ENCODE results near the gene TPRX1. TPM values are rescaled to one million over a fixed set of nuclear protein-coding genes. Genes with fewer than 3 reads are reported as not detected.

The TPRX1 gene, protein sequence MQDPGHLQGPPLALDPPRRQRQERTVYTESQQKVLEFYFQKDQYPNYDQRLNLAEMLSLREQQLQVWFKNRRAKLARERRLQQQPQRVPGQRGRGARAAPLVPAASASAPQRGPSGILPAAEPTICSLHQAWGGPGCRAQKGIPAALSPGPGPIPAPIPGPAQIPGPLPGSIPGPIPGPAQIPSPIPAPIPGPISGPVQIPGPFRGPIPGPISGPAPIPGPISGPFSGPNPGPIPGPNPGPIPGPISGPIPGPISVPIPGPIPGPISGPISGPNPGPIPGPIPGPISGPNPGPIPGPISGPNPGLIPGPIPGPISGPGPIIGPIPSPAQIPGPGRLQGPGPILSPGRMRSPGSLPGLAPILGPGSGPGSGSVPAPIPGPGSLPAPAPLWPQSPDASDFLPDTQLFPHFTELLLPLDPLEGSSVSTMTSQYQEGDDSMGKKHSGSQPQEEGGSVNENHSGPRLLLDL
- total RNA-seq, result not detected in 2 replicates

DNA sequence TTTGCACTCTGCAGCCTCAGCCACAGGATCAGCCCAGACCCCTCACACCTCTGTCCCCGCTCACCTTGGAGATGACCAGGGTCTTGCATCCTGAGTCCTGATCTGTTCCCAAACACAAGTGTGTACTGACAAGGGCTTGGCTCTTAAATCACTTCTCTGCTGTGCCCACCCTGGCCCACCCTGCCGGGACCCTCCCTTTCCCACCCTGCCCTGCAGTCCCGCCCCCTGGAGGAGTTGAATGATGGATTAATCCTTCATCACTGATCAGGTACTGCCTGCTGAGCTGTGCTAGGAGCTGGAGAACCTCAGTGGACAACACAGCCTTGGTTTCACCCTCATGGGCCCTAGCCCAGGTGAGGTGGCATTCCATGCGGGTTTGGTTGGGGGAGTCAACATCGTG lies at the start of gene TPRX1:
TPRX1 (minus strand) TSS at position 101 of the 400 bp plus-strand sequence; CDS start at position 89, 12 bp downstream.

DNA sequence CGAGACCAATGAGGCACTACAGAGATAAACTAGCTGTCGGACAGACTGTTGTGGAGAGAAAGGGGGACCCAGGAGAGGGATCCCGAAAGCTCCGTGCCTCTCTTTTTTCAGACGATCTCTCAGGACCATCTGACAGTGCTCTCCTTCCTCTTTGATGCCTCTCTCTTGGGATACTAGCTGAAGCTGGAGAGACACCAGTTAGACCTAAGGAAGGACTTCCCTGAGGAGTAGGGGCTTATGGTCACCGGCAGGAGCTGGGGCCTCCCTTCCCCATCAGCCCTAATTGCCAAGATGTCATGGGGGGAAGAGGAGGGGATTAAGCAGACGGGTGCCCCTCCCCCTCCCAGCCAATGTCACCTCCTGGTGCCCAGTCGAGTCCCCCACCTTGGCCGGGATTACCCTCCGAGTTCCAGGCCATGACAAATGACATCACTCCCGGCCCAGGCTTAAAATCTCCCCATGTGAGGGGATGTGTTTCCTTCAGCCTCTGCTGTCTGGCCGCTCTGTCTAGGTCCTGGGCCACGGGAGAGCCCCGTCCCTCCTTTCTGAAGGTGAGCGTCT lies 17.2 kb upstream of the TPRX1 start, which contains the start of gene CRX:
CRX (plus strand) TSS at position 478 of the 561 bp plus-strand sequence. CDS start 12,507 bp downstream, outside the sequence.

DNA sequence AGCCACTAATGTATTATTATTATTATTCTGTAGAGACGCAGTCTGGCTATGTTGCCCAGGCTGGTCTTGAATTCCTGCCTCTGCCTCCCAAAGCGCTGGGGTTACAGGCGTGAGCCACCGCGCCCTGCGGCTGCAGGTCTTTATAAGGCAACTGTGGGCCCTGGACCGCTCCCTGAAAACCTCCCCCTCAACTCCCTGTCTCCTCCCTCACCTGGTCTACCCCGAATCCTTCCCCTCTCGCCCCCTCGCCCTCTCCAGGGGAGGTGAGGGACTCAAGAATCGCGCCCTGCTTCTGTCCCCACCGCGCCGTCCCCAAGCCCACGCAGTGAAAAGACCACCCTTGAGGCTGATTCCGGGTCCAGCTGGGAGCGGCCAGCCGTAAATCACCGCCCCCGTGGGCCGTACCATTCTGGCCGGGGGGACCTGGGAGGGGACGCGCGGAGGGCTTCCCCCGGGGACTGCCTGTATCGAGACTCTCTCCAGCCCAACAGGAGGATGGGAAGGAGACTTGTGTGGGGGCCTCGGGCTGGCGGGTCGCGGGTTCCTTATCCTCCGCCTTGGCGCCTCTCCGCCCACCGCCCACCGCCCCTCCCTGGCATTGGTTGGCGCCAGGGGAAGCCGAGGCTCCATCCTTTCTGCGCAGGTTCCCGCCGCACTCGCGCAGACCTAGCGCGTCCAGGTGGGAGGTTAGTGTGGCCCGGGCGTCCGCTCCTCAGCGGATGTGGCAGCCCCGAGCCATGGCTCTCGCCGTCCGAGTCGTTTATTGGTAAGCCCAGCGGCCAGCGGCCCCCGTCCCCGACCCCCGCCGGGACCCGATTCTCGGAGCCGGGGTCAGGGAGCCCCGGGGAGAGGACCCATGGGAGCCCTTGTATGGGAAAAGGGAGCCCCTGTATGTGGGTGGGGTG lies 26.1 kb downstream of the TPRX1 start, which contains the start of gene SELENOW:
SELENOW (plus strand) TSS at position 655 of the 905 bp plus-strand sequence; CDS start at position 738, 83 bp downstream.

Other genes with a start within 250 kb of the TPRX1 start
- gene ZNF541, start 231.4 kb downstream of the TPRX1 start, total RNA-seq, result 0.12 and 0.13 TPM in 2 replicates
- 2.8 and 4.1 TPM in 2 replicates for gene BICRA, start 195.4 kb downstream of the TPRX1 start, total RNA-seq
- gene EHD2, start 91.1 kb downstream of the TPRX1 start, total RNA-seq, result 146 and 197 TPM in 2 replicates
- 46.3 and 48.6 TPM in 2 replicates for gene NOP53, start 59.0 kb downstream of the TPRX1 start, total RNA-seq
- 257 and 284 TPM in 2 replicates for gene SELENOW, start 25.8 kb downstream of the TPRX1 start, total RNA-seq
- gene CRX, start 17.4 kb upstream of the TPRX1 start, total RNA-seq, result not detected in 2 replicates
- gene TPRX2, start 54.7 kb upstream of the TPRX1 start, total RNA-seq, result not detected in 2 replicates
- gene SULT2A1, start 81.8 kb upstream of the TPRX1 start, total RNA-seq, result not detected in 2 replicates
- gene BSPH1, start 187.6 kb upstream of the TPRX1 start, total RNA-seq, result not detected in 2 replicates
- not detected in 2 replicates for gene ELSPBP1, start 190.1 kb upstream of the TPRX1 start, total RNA-seq
- gene CABP5, start 239.5 kb upstream of the TPRX1 start, total RNA-seq, result not detected in 2 replicates

All from aortic smooth muscle cell (primary cell).